Hepatocyte (in vitro differentiated cells): ENCODE results near the gene KRTAP5-2. TPM values are rescaled to one million over a fixed set of nuclear protein-coding genes. Genes with fewer than 3 reads are reported as not detected.
"Not testable (repeated sequence)": the region's sequence is repeated elsewhere in the genome, so short reads cannot be mapped to it uniquely, and the experiment has no call there.

Experiments
- DNase-seq: peaks from one replicate; pipeline ENCODE4 v3.0.0-alpha.2; 2016; ENCODE audit warnings: low spot score
- H2AFZ ChIP-seq: fragments of 200-600 bp; sonication (generic); 2 replicates; pipeline ENCODE4 v1.6.0; 2016; ENCODE audit warnings: antibody characterized with exemption, mild to moderate bottlenecking
- H3K27ac ChIP-seq: fragments of 200-600 bp; sonication (generic); 2 replicates; pipeline ENCODE4 v1.5.1; 2016; ENCODE audit warnings: mild to moderate bottlenecking
- H3K27me3 ChIP-seq: fragments of 200-600 bp; sonication (generic); 2 replicates; pipeline ENCODE4 v1.6.1; 2016
- H3K36me3 ChIP-seq: fragments of 200-600 bp; sonication (generic); replicated peaks from 2 replicates; pipeline ENCODE4 v1.5.1; 2016; ENCODE audit warnings: low read depth; ENCODE audit not compliant: insufficient read depth
- H3K4me1 ChIP-seq: fragments of 200-600 bp; sonication (generic); 2 replicates; pipeline ENCODE4 v1.5.1; 2016; ENCODE audit warnings: mild to moderate bottlenecking, moderate library complexity; ENCODE audit not compliant: insufficient read depth
- H3K4me2 ChIP-seq: fragments of 200-600 bp; sonication (generic); 2 replicates; pipeline ENCODE4 v1.6.0; 2016
- H3K4me3 ChIP-seq: fragments of 200-600 bp; sonication (generic); 2 replicates; pipeline ENCODE4 v1.5.1; 2016; ENCODE audit warnings: mild to moderate bottlenecking
- H3K79me2 ChIP-seq: fragments of 200-600 bp; sonication (generic); 2 replicates; pipeline ENCODE4 v1.6.0; 2017; ENCODE audit warnings: mild to moderate bottlenecking
- H3K9me2 ChIP-seq: fragments of 200-600 bp; sonication (generic); replicated peaks from 2 replicates; pipeline ENCODE4 v1.6.0; 2017; ENCODE audit warnings: mild to moderate bottlenecking; ENCODE audit not compliant: insufficient read depth
- H3K9me3 ChIP-seq: fragments of 200-600 bp; sonication (generic); 2 replicates; pipeline ENCODE4 v1.5.1; 2016; ENCODE audit warnings: low read depth, mild to moderate bottlenecking
- H4K20me1 ChIP-seq: fragments of 200-600 bp; sonication (generic); 2 replicates; pipeline ENCODE4 v1.6.0; 2016; ENCODE audit warnings: mild to moderate bottlenecking; ENCODE audit not compliant: insufficient read depth, poor library complexity, severe bottlenecking
- CTCF ChIP-seq: fragments of 200-600 bp; sonication (generic); IDR thresholded peaks from 2 replicates; pipeline ENCODE4 v1.5.1; 2016; ENCODE audit warnings: antibody characterized with exemption, mild to moderate bottlenecking; ENCODE audit not compliant: poor library complexity
- EZH2 ChIP-seq: fragments of 200-600 bp; sonication (generic); IDR thresholded peaks from 2 replicates; pipeline ENCODE4 v1.6.1; 2016; ENCODE audit warnings: antibody characterized with exemption, mild to moderate bottlenecking, borderline replicate concordance
- EZH2phosphoT487 ChIP-seq: fragments of 200-600 bp; sonication (generic); IDR thresholded peaks from one replicate; pipeline ENCODE4 v1.6.1; 2018; ENCODE audit warnings: antibody characterized with exemption, mild to moderate bottlenecking, low read depth, moderate library complexity; ENCODE audit not compliant: unreplicated experiment, severe bottlenecking
- WGBS: methylation state at CpG from one replicate; pipeline ENCODE4 v1.1.6; 2016; ENCODE audit warnings: low lambda C conversion rate; ENCODE audit errors: missing lambda C conversion rate; 5-methylcytosine and 5-hydroxymethylcytosine counted together
- polyA plus RNA-seq: library from polyadenylated mRNA; unstranded; fragments of >200 nt; fragmentation: Nextera tagmentation; extraction: Ambion mirVana; gene quantifications from 2 replicates; pipeline ENCODE4 v1.2.1, GENCODE V29; 2016
- total RNA-seq: library from RNA; depleted of rRNA; stranded (reverse); fragments of >200 nt; gene quantifications from 2 replicates; pipeline ENCODE4 v1.2.3, GENCODE V29; 2014

Gene KRTAP5-2
- total and polyA plus RNA-seq, 2 experiments from 2014 or later: not detected

DNA sequence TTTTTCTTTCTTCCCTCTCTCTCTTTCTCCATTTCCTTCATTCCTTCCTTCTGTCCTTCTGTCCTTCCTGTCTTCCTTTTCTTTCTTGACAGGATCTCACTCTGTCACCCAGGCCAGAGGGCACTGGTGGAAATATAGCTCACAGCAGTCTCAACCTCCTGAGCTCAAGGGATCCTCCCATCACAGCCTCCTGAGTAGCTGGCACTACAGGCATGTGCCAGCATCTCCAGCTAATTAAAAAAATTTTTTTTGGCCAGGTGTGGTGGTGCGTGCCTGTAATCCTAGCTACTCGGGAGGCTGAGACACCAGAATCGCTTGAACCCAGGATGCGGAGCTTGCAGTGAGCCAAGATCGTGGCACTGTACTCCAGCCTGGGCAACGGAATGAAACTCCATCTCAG lies 21.3 kb downstream of the KRTAP5-2 start:
- 88% methylated on average over 6 of the region's 6 CpGs for WGBS

DNA sequence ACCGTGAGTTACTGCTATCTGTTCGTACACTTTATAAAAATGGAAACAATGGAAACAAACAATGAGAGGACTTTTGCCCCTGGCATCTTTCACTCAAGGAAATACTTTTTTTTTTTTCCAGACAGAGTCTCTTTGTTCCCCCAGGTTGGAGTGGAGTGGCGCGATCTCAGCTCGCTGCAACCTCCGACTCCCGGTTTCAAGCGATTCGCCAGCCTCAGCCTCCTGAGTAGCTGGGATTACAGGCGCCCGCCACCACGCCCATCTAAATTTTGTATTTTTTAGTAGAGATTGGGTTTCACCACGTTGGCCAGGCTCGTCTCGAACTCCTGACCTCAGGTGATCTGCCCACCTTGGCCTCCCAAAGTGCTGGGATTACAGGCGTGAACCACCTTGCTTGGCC lies 22.3 kb downstream of the KRTAP5-2 start:
- H3K36me3 ChIP-seq, H3K27ac ChIP-seq, H3K9me3 ChIP-seq, H3K4me3 ChIP-seq, H4K20me1 ChIP-seq, H3K79me2 ChIP-seq, H3K4me1 ChIP-seq, H3K9me2 ChIP-seq, H3K4me2 ChIP-seq, DNase-seq, H2AFZ ChIP-seq: not testable (repeated sequence)
- H3K27me3 ChIP-seq: peaks cover 20% of the 10 kb centered on the region
- WGBS: 89% methylated on average over 16 of the region's 16 CpGs

More for the DNA sequence above, 21.3 kb downstream of the KRTAP5-2 start:
- no peaks in the 10 kb centered on the region for H3K9me3 ChIP-seq
- H3K4me3 ChIP-seq: no peak overlapping the region
- no peaks in the 10 kb centered on the region for H3K36me3 ChIP-seq
- no peaks in the 10 kb centered on the region for H4K20me1 ChIP-seq
- H3K27me3 ChIP-seq: peaks cover 20% of the 10 kb centered on the region
- no peaks in the 10 kb centered on the region for H3K79me2 ChIP-seq
- no peak overlapping the region for H3K27ac ChIP-seq
- no peak for DNase-seq
- no peak overlapping the region for H2AFZ ChIP-seq
- no peak overlapping the region for H3K4me2 ChIP-seq
- H3K4me1 ChIP-seq: peaks cover 8% of the 10 kb centered on the region
- no peaks in the 10 kb centered on the region for H3K9me2 ChIP-seq
- TF ChIP-seq EZH2 (no peak), CTCF (no peak), EZH2phosphoT487 (no peak)

- 31% methylated on average over 7 of the region's 7 CpGs for WGBS
- no peak for TF ChIP-seq CTCF
- TF ChIP-seq EZH2: no peak
- no peak for TF ChIP-seq EZH2phosphoT487
- Histone ChIP-seq H3K79me2 (peaks cover 12% of the 10 kb centered on the region), H3K9me3 (no peaks in the 10 kb centered on the region), H3K4me1 (peaks cover 13% of the 10 kb centered on the region), H2AFZ (no peak overlapping the region), H3K27me3 (peaks cover 20% of the 10 kb centered on the region), H3K4me2 (peak overlapping the region; percentile 98), H3K9me2 (no peaks in the 10 kb centered on the region), H3K4me3 (no peak overlapping the region), H3K36me3 (no peaks in the 10 kb centered on the region), H4K20me1 (peaks cover 8% of the 10 kb centered on the region), H3K27ac (no peak overlapping the region)
- DNase-seq: no peak
Measured at GRCh38 chr11:1574933-1575242, 23.2 kb downstream of the KRTAP5-2 start.

DNA sequence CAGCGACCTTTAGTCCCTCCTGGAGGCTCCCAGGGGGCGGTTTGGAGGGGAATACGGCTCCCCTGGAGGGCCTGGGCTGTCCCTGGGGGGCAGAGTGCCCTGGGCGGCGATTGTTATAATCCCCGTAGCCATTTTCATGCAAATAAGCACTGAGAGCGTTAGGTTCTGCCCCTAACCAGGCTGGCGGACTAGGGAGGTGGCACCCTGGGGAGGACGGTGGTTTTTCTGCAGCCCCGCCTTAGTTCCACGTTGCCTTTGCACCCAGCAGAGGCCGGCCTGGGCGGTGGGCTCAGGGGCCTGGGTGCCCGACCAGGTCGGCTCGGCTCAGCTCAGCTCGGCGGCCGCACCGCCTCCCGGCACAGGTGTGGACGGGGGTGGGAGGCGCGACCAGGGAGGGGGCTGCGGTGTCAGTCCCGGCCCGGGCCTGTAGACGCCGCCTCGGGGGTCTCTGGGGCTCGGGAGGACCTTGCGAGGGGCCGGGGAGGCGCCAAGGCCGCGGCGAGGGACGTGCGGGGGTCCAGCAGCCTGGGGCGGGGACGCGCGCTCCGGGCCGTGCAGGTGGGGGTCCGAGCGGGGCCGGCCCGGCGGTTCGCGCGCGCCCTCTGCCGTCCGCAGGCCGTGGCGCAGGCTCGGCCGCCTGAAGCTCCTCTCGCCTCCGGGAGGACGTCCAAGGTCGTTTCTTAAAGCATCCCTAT lies 23.7 kb downstream of the KRTAP5-2 start:
- 1% methylated on average over 33 of the region's 64 CpGs for WGBS
- Histone ChIP-seq H3K36me3 (no peaks in the 10 kb centered on the region), H3K9me3 (no peaks in the 10 kb centered on the region), H3K27me3 (peaks cover 20% of the 10 kb centered on the region), H2AFZ (peak overlapping the region; percentile 45), H3K79me2 (peaks cover 17% of the 10 kb centered on the region), H3K9me2 (no peaks in the 10 kb centered on the region), H4K20me1 (peaks cover 14% of the 10 kb centered on the region), H3K27ac (peak overlapping the region; percentile 85), H3K4me1 (peaks cover 16% of the 10 kb centered on the region), H3K4me3 (peak overlapping the region; percentile 61), H3K4me2 (peak overlapping the region; percentile 98)
- TF ChIP-seq CTCF (peak; percentile 62), EZH2phosphoT487 (no peak), EZH2 (no peak)
- DNase-seq: peak; percentile 82
